Peyer's patch (tissue), 4 donors: ENCODE results near the gene CCT2.

Experiments used
- CTCF ChIP-seq, 6 experiments: fragments of 450-650 bp in 4 of 6; fragments of 200-600 bp in 2 of 6; sonication (generic) in 1 of 6; IDR thresholded peaks; one replicate each; pipeline ENCODE4 v1.5.1; 2017 to 2019; ENCODE audit warnings: antibody characterized with exemption in 6 of 6, mild to moderate bottlenecking in 3 of 6, moderate library complexity in 1 of 6
- POLR2A ChIP-seq, 2 donors: fragments of 450-650 bp; IDR thresholded peaks; one replicate each; pipeline ENCODE4 v1.5.1; 2017; ENCODE audit warnings: antibody characterized with exemption in 2 of 2, mild to moderate bottlenecking in 2 of 2, moderate library complexity in 2 of 2

- TF ChIP-seq CTCF (IDR thresholded peaks at IDR 0.05) (no peak), POLR2A (IDR thresholded peaks at IDR 0.05) (no peak)
These were observed 22.9 kb downstream of the CCT2 start for GRCh38 chr12:69608114-69608513.
